Activated CD8-positive, alpha-beta memory T cell treated with anti-CD3 and anti-CD28 coated beads, Interleukin-2, amount 50 U/mL, for 4 hours (primary cell): ENCODE data around the gene ADGRV1.

ENCODE experiments used
- DNase-seq: peaks from one replicate; pipeline ENCODE4 v3.0.0-alpha.2; 2020

ADGRV1 gene

DNA sequence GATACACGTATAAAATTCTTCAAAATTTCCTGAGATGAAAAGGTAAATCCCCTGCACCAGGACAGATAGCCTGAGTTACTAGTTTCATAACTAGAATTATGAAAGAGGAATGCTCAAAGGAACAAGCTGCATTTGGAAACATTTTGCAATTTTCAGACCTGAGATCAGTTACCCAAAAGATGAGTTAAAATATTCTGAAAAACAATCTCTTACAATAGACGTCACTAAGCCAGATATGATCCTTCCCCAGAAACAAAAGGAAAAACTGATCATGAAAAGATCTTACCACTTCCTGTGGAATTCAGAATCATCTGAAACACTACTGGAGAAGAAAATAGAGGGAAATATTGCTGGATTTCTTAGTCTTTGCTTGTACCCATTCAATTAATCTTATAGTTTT, 619.9 kb downstream of the ADGRV1 start:
- DNase-seq, result no peak

DNA sequence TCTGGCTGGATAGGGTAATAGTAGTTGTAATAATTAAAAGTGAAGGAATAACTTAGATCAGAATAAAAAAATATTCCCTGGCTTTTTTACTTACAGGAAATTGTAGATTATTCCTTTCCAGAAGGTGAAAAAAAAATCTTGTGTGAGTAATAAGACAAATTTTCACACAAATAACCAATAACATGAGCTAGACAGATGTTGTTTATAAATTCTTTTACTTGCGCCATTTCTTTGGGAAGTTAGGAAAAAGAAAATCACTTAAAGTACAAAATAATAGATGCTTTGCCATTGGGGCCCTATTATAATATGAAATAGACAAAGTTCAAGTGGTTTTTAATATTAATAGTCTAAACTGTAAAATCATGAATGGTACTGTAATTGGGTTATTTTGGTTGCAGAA, 620.4 kb downstream of the ADGRV1 start:
- no peak for DNase-seq

DNA sequence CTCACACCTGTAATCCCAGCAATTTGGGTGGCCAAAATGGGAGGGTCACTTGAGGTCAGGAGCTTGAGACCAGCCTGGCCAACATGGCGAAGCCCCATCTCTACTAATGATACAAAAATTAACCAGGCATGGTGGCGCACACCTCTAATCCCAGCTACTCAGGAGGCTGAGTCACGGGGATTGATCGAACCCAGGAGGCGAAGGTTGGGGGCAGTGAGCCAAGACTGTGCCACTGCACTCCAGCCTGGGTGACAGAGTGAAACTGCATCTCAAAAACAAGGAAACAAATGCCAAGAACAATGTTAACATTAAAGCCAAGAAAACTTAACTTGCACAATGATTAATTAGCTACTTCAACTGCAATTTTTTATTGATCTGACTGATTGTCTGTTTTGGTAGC, 621.9 kb downstream of the ADGRV1 start:
- DNase-seq, result no peak

DNA sequence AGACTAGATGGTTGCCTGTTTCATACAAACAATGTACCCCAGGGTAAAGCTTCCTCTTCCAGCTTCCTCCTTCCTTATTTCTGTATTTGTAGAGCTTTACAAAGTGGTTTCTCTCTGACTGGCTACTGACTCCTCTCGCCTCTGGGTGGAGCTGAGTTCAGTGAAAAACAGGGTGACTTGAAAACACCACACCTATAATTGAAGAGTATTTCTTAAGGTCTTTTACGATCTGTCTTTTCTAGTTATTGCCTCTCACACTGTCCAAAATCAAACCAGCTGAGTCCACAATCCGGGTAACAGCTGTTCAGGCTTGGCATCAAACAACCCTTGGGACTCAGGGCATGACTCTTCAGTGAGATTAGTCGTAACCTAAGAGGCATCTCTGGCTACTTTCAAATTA, 624.2 kb downstream of the ADGRV1 start:
- no peak for DNase-seq

DNA sequence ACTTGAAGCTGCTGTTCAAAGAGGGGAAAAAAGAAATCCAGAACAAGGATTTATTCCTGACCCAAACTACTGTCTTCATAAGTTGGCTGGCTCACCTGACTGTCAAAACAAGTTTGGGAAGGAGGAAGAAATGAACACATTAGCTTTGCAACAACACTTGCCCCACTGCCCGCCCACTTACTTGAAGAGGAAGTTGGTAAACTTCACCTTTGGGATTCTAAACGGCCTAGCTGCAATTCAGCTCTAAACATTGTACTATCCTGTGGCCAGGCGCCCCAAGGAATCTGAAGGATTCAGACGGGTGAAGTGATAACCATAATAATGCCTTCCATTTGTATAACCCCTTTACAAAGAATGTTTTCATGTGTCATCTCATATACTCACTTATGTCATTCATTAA, 625.1 kb downstream of the ADGRV1 start:
- no peak for DNase-seq

DNA sequence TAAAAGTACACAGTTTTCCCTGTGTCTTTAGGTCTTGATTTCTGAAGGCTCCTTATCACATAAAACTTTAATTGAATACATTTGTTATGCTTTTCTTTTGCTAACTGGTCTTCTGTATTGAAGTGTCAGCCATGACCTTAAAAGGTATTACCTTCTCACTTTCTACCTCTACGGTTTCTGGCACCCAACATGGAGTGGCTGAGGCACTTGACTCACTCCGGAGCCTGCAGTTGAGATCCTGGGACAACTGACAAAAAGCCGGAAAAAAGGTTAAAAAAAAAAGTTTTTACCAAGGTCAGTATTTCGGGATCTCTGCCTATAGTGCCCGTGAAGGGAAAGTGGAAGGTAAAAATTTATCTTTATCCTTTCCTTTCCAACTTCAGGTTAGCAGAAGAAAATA, 627.5 kb downstream of the ADGRV1 start:
- DNase-seq, result no peak

DNA sequence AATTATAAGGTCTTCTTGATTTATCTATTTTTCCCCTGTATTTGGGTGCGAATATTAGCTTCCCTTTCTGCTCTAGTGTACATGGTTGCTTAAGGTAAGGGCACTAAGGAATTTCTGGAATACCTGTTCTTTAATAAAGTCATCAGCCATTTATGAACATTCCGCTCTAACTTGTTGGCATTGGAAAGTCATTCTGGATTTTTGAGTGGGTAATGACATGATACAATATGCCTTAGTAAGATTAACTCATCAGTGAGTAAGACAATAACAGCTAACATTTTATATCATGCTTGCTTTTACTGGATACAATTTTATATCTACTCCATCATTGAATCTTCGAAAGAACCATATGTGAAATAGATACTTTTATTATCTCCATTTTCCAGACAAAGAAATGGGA, 628.4 kb downstream of the ADGRV1 start:
- no peak for DNase-seq

DNA sequence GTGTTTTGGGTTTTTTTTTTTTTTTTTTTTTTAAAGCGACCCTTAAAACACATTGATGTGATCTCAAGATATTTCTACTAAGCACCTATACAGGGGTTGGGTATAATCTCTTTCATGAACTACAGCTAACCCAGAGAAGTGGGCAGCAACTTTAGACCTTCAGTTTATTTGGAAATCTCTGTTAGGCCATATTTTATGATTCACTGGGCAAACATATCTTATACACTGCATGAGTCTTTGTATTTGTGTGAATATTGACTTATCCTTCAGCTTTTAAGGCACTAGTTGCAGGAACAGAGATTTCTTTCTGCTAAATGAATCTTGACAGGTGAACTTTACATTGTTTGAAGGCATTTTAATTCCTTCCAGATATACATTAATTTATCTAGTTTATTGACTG, 630.2 kb downstream of the ADGRV1 start:
- no peak for DNase-seq

DNA sequence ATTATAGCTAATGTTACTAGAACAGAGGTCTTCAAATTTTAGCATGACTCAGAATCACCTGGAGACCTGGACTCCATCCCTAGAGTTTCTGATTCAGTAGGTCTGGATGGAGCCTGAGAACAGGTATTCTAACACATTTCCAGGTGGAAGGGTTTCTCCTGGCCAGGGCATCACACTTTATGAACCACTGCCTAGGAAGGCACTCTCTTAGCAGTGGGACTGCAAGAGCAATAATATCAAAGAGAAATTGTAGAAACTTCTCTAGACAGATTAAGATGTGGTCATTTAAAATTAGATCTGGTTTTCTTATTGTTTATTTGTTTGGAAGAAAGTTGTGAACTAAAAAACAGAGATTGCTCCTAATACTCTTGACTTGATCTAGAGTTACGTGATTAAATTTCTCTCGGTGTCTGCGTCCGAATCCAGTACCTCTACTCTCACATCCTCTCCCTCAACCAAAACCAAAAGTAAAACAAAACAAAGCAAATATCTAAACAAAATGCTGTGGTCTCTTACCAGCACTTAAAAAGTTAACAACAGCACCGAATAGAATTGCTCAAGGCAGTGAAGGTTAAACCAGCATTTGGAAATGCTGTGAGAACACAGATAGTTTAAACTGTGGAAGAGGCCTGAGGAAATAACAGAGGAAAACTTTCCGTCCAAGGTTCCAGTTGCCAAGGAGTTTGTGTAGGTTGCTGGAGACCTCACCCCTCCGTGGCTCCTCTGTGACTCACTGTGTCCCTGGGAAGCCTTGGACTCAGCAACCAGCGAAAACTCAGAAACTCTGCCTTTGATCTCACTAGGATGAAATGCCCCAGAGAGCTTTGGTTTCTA, 631.1 kb downstream of the ADGRV1 start:
- no peak for DNase-seq

DNA sequence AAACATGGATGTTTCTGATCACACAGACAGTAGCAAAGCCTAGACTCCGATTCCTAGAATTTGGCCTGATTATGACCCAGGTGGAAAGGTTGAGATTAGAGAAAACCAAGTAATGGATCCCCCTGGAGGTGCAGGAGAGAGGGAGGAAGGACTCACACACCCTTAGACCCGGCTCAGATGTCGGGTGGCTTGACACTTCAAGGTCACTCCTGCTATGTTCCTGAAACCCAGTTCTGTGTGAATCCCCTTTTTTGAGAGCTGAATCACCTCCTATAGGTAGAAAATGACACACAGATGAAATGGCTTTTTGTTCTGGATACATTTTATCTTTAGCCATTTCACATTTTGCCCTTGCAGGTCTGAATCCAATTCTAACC, 631.7 kb downstream of the ADGRV1 start:
- DNase-seq, result no peak

DNA sequence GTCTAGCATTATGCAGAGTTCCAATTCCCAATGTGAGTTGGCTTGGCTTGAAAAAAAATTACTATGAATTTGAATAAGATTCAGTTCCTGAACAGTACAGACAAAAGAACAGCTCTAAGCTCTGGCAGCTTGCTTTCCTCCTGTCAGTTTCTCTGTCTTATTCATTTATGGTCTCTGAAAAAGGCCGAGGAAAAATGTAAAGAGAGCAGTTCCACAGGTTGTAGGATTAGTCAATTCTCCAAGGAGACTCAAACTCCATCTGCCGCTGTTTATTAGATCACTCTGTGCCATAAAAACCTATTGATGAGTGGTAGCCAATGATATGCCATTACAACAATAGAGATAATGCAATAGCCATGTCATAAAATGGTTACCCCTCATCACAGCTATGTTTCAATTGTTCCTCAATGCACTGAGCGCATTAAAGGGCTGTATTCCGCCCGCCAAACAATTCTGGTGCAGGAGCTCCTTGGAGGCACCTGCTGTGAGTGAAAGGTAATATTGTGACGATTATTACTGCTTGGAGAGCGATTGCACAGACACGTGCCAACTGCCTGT, 636.3 kb downstream of the ADGRV1 start:
- no peak for DNase-seq

DNA sequence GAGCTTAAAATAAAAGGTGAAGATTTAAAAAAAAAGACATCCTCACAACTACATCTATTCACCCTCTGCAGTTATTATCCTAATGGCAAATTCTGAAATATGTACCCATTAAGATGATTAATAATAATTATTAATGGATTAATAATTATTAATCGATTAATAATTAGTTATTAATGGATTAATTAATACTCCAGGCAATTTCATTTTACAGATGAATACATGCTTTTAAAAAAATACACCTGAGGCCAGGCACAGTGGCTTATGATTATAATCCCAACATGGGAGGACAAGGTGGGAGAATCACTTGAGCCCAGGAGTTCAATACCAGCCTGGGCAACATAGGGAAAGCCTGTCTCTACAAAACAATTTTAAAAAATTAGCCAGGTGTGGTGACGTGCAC, 642.1 kb downstream of the ADGRV1 start:
- no peak for DNase-seq

DNA sequence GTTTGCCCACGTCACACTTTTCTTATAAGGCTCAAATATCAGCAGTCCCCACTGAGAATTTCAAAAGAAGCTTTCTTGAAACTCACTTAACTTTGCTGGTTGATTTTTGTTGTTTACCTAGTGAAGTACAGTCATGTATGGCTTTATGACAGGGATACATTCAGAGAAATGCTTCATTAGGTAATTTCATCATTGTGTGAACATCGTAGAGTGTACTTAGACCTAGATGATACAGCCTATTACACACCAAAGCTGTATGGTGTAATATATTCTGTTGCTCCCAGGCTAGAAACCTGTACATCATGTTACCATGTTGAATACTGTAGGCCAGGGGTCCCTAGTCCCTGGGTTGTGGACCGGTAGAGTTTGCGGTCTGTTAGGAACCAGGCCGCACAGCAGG, 647.5 kb downstream of the ADGRV1 start:
- DNase-seq, result no peak

DNA sequence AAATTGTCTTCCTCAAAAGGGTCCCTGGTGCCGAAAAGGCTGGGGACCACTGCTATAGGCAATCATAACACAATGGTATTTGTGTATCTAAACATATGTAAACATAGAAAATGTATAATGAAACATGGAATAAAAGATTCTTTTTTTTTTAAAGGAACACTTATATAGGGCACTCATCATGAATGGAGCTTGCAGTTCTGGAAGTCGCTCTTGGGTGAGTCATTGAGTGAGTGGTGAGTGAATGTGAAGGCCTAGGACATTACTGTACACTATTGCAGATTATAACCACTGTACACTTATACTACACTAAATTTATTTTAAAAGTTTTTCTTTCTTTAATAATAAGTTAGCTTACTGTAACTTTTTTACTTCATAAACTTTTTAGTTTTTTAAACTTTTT, 648.1 kb downstream of the ADGRV1 start:
- DNase-seq, result no peak

DNA sequence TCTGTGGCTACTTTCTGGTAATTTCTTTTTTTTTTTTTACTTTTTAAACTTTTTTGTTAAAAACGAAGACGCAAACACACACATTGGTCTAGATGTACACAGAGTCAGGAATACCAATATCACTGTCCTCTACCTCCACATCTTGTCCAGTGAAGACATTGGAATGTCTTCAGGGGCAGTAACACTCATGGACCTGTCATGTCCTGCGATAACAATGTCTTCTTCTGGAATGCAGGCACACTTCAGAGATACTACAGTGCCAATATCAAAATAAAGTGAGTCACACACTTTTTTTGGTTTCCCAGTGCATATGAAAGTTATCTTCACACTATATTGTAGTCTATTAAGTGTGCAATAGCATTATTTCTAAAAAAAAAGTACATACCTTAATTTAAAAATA, 648.7 kb downstream of the ADGRV1 start:
- no peak for DNase-seq

DNA sequence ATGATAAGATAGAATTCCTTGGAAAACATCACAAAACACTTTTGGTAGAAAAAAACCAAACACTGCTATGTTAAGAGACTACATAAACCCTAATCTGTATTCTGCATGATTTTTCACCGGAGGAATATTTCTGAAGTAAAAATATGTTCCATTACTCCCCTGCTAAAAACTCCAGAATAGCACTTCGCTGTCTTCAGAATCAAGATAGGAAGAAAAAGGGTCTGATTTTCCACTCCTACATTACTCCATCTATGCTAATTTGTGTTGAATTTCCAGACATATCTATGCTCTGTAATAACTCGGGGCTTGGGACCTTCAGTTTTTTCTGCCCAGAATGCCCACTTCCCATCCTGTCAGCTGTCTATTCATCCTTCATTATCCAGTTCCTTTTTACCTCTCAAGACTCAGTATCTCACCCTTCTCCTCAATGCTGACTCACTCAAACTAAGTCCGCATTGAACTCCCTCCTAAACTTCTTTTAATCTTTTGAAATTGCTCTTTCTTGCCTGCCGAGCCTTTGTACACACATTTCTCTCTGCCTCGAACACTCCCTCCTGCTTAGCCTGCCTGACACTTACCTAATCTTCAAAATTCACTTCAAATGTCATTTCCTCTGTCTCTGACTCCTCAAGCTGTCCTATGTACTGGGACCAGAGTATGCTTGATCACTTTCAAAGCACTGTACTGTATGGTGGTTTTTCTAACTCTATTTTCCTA, 653.6 kb downstream of the ADGRV1 start:
- DNase-seq, result no peak

DNA sequence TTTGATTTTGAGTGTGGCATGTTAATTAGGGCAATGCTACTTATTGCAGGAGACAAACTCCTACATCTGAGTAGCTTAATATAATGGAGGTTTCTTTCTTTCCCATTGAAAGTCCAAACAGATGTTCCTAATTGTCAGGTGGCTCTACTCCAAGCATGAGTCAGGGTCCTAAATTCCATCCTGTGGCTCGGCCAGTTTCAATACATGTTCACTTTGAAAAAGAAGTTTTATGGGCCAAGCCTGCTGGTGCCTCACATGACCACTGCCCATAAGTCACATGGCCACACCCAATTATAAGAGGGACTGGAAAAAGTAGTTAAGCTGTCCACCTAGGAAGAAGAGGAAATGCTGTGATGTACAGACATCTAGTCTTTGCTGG, 654.1 kb downstream of the ADGRV1 start:
- DNase-seq, result no peak
